GM21515 (cell line): ENCODE measurements around the gene STK4.
"Not testable (repeated sequence)": the region's sequence is repeated elsewhere in the genome, so short reads cannot be mapped to it uniquely, and the experiment has no call there.

Source experiments
- ATAC-seq: cut with Tn5 transposase; IDR thresholded peaks from one replicate; pipeline ENCODE4 v1.9.1; 2021; ENCODE audit not compliant: unreplicated experiment

STK4 gene

DNA sequence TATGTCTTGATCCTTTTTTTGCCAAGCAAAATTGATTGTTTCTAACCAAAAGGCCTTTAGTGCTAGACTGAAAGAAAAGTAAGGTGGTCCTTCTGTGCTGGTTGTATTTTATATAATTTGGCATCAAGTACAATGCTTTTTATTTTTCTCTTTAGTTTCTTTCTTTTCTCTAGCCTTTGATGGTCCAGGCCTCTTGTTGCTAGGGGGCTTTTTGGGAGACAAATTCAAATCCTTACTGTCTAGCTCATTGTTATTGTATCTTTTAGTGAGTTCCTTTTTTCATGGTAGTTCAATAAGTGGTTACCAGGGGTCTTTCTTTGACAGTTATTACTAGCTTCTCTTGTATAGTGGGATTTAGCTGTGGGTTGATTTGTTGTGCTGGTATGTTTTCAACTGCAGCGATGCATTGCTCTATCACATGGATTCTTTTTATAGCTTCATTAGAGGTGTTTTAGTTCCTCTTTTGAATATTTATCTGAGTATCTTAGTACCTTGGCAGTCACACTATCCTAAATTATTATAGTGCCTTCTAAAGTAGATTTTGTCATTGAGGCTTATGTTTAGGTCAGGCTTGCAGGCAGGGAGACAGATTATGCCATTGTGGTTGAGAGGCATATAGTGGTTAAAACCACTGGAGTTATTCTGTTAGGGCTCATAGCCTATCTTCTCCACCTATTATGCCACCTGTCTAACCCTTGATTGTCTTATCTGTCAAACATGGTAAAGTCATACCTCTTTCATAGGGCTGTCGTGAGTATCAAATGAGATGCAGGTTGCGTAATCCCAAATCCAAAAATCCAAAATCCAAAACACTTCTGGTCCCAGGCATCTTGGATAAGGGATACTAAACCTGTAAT lies 85.1 kb downstream of the STK4 start:
- no peak for ATAC-seq

DNA sequence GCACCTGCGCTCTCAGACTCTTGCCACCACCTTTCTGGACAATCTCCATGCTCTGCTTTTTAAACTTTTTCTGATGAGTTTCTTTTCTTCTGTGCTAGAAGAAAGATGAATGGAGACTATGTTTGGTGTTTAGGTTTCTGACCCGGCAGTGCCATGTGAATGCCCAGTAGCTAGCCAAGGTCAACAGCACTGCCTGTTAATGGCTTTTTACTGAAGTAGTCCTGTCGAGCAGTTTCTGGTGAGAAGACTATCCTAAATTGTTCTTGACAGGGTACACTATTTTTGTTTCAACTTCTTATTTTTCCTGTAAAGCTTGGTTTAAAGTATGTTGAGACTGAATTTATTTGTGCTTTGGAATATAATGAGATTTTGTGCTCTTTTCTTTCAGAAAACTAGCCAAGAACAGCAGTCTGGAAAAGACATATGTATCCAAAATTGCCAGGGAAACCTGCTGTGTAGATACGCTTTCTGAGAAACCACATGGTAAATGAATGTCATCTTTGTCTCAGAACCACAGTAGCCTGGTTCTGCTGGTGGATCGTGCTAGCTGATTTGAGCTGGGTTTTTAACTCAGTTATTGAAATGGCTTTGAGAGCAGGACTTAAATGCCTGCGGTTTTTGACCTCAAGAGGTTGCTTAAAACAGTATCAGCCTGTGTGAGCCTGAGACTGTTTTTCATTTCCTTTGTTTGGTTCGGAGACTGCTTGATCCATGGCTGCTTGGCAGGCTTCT lies 86.6 kb downstream of the STK4 start:
- peak; percentile 51 for ATAC-seq

DNA sequence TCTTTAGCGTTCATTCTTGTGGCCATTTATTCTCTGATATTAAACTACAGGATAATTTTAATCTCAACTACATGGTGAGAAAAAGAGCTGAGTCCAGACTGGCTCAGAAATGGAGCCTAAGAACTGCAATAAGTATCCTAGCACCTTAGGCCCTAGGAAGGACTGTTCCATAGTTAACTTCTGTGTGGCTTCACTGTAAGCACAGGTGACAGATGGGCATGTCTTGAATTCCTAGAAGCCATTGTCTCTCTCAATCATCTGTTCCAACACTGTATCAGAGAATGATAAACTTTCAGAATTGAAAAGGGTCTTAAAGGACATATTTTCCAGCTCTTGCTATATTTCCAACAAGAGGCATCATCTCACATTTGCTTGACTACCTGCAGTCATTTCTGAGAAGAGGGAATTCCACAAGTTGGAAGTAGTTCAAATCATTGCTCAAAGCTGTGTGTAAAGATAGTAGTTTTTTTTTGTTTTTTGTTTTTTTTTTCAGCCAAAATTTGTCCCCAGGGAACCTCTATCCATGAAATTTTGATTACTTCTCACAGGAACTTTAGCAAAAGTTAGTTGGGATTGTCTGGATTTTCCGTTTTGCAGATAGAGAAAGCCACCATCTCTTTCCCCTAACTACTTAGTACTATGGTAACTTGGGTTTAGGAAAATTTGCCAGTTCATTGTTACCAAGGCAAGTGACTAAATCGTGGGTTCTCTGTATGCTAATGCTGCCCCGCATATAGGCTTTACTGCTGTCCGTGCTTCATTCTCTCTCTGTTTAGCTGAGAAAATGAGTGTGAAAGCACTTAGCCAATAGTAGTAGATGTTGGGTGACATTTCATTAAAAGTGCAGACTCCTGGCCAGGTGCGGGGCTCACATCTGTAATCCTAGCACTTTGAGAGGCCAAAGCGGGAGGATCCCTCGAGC lies 87.4 kb downstream of the STK4 start:
- ATAC-seq = peak; percentile 14

DNA sequence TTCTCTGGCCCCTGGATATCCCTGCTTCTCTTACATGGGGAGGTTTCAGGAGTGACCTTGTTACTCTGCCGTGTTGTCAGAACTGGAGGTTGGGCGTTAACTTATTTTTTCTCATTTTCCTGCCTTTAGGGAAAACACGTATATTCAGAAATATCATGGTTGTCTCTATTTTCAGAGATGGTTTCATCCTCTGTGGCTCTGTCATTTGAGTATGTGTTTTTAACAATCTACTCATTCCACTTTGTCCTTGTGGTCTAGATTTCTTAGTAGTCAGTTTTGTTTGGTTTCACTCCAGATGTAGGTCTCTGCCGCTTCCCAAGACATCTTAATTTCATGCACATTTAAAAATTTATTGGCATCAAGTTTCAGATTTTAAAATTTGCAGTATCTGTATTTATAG lies 88.7 kb downstream of the STK4 start:
- ATAC-seq = no peak

DNA sequence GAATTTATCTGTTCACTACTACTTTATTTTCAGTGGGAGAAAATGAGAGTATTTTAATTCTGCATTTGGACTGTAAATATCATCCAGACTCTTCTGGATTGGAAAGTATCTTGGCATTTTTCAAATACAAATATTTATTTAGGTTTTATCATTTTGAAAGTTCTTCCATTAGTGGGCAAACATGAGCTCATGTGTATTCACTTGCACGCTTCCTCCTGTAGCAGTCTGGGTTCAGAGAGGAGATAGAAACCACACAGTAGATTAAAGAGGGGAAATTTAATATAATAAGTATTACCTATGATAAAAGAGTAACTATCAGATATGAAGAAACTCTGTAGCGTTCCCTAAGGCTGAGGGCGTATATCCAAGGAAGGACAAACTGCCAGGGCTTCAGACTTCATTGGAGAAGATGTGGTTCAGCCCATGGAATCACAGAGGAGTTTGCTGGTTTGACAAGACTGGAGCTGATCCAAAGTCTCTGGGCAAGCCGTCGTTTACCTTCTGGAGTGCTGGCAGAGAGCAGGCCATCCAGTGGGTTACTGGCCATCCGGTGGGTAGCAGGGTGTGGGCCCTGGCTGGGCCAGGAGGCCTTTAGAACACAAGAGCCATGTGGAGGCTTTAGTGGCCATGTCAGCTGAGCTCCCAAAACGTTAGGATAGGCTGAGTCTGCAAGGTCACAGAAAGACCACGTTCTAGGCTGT lies 90.3 kb downstream of the STK4 start:
- no peak for ATAC-seq

DNA sequence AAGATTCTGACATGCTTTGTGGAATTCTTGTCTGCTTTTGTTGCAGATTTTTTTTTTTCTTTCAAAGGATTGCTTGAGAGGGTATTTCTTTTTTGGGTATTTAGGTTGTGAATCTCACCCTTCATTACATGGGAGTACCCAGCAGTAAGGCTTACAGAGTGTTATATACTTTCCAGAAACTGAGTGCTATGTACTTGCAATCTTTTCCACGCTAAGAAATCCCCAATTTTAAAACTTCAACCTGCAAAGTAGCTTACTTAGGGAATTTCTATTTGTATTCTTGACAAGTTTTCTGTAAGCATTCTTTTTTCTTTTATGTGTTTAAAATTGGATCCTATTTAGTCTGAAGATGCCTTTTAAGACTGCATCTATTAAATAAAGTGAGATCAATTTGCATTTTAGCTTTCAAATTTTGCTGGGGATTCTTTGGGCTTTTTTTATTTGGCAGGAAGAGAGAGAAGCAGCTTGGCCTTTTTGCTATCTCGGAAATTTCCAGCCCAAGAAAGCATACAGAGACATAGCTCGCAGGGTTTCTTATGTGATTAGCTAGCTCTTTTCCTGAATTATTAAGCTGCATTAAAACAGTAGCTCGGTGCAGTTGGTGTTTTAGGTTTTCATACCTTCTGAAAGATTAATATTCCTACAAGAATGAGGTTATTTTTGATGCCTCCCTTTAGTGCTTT lies 92.0 kb downstream of the STK4 start:
- ATAC-seq = no peak

DNA sequence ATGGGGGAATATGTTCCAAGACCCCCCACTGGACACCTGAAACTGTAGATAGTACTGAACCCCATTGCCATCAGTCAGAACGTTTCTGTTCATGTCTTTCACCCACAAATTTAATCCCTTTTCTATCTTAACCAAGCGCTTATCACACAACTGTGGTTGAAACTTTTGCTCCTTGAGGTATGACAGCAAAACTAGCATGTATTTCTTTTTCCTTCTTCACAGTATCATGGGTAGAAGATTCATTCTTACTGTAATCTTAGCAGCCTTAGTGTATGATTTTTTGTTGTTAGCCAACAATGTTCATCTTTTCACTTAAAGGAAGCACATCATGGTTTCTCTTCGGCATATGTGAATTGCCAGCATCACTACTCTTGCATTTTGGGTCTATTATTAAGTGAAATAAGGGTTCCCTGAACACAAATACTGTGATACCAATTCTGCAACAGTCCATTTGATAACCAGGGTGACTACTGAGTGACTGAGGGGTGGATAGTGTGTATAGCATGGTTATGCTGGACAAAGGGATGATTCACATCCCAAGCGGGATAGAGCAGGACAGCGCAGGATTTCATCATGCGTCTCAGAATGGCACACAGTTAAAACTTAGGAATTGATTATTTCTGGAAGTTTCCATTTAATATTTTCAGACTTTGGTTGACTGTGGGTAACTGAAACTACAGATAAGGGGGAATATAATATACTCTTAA lies 92.9 kb downstream of the STK4 start:
- ATAC-seq = no peak

DNA sequence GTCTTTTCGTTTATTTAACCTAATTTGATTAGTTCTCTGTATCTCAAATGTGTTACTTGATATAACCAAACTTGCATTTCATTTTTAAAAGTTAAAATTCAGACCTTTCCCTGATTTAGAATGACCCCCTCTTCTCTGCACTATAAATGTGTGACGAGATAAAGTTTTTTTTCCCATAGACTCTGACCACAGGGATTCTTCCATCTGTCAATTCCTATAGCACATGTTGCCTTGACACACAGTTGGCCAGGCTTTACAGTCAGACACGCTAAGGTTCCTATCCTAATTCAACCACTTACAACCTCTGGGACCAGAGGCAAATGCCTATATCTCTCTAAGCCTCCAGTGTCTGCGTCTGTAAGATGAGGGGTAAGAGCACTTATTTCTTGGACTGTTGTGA lies 94.0 kb downstream of the STK4 start:
- no peak for ATAC-seq

DNA sequence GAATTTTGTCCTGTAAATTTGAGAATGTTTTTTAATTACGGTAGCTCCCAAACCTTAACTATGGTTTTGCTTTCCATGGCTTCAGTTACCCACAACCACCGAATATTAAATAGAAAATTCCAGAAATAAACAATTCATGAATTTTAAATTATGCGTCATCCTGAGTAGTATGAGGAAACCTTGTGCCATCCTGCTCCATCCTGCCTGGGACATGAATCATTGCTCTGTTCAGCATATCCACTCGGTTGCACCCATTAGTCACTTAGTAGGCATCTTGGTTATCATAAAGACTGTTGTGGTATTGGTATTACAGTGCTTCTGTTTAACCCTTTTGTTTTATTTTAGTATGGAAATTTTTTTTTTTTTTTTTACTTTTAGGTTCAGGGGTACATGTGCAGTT lies 94.9 kb downstream of the STK4 start:
- ATAC-seq = no peak

DNA sequence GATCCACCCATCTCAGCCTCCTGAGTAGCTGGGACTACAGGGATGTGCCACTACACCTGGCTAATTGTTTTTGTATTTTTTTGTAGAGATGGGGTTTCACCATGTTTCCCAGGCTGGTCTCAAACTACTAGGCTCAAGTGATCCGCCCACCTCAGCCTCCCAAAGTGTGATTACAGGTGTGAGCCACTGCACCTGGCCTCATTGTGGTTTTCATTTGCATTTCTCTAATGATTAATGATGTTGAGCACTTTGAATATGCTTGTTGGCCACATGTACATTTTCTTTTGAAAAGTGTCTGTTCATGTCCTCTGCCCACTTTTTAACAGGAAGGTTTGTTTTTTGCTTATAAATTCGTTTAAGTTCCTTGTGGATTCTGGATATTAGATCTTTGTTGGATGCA lies 96.8 kb downstream of the STK4 start:
- not testable (repeated sequence) for ATAC-seq

DNA sequence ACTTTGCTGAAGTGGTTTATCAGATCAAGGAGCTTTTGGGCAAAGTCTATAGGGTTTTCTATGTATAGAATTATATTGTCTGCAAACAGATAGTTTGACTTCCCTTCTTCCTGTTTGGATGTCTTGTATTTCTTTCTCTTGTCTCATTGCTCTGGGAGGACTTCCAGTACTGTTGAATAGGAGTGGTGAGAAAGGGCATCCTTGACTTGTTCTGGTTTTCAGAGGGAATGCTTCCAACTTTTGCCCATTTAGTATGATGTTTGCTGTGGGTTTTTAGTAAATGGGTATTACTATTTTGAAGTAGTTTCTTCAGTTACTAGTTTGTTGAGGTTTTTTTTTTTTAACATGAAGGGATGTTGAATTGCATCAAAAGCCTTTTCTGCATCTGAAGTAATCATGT lies 98.5 kb downstream of the STK4 start:
- ATAC-seq = no peak

DNA sequence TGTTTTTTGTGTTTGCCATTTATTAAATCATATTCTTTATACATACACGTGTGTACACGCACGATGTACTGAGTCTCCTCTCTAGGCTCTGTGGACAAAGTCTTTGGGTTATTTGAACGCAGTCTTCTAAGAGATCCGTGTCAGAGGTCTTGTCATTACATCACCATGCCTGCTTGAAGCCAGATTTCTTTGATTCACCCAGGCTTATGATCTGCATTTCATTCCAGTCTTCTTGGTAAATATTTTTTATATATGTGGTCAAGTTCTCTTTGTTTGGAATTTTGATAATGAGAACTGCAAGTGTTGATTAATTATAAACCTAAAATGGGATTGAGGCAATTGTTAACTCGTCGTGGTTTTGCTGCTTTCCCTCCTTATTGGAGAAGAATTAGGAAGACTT lies 100.1 kb downstream of the STK4 start:
- ATAC-seq = no peak

DNA sequence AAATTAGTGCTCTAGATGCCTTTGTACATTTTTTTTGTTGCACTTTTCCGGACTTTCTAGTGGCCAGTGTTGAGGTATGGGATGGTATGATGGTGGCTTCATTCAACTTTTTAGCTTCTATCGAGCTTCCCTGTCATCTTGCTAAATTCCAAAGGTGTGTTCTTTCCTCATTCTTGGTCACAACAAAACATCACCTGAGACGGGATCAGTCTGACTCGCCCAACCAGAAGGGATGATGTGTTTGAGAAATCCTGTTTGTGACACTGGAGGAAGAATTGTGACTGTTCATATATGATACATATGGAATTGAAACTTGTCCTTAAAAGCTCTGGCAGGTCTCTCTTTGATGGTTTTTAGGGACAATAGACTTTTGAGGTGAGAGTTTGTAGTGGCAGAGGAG lies 100.8 kb downstream of the STK4 start:
- no peak for ATAC-seq

DNA sequence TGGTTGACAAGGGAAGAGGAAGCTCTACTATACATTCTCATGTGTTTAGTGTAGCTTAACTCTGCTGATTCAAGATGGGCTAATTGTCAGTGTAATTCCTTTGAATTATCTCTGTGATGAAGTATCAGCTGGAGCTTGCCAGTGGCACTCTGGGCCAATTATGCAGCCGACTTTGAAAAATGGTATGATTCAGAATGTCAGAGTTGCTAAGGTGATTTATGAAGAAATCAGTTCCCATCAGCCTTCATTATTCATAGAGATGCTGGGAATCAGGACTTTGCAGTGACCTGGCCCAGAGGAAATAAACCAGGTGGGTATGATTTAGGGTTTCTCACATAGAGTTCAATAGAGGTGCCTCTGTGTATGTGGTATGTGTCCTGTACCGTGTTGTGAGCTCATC lies 101.2 kb downstream of the STK4 start:
- ATAC-seq = no peak

DNA sequence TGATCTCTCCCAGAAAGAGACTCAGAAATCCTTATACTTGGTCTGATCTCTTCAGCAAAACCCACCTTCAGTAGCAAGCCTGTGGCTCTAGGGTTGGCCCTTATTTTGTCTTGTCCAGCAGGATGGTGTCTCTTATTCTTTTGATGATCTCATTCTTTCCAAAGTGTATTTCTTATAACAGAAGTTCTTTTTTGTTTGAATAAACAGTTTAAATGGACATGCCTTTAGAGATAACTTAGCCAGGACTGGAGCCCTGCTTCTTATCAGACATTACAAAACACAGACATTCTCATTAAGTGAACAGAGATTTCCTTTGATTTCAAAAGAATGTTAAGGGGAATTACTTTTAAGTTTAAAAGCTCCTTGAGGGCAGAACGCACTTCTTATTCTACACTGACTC lies 102.9 kb downstream of the STK4 start:
- ATAC-seq = no peak

DNA sequence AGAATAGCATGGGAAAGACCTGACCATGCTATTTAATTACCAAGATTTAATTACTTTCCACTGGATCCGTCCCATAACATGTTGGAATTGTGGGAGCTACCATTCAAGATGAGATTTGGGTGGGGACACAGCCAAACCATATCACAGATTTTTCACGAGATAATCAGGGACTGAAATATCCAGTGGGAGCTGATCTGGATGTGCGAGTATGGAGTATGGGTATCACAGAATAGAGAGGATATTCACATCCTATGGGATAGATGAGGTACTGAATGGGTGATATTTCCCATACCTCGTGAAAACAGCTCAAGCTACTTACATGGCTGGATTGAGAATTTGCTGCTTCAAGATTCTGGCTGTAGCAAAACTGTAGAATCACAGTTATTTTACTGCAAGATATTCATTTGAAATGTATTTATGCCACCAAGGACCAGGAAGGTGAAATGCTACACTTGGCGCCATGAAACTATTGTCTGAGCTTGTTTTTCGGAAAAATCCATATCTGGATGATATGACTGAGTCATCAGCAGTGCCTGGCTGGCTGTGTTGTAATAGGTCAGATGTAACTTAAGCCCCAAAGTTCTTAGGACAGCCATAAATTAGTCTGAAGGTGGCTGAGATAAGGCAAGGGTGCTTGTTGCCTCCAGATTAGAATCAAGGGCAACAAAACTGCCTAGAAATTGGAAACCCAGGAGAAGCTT lies 104.8 kb downstream of the STK4 start:
- ATAC-seq = no peak

DNA sequence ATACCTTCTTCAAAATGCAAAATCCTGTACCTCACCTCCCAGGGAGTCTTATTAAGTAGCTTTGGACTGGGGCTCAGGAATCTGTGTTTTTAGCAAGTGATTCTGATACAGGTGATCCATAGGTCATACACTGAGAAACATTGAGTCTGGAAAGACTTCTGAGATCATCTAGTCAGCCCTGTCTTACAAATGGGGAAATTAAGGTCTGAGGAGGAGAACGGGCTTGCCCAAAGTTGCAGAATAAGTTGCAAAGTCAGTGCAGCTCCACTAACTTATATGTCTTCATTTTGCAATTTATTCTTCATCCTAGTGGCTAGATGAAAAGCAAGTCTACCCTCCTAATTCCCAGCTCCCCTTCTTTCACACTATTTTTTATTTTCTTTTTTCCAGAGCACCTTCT lies 105.8 kb downstream of the STK4 start:
- no peak for ATAC-seq

DNA sequence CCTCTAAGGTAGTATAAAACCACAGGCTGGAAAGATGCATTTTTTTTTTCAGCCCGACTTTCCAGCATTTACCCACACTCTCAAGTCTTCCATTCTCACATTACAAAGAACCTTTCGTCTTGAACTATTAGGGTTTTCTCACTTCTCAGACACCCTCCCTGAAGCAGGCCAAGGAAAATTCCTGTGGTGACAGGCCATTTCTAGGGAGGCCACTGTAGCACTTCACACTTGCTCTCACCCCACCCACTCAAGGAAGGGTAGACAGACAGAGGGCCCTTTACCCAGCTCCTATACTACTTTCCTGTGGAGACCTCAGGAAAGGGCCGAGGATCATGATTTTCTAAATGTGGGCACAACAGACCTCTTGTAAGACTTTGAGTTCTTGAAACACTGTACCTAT lies 106.9 kb downstream of the STK4 start:
- no peak for ATAC-seq

DNA sequence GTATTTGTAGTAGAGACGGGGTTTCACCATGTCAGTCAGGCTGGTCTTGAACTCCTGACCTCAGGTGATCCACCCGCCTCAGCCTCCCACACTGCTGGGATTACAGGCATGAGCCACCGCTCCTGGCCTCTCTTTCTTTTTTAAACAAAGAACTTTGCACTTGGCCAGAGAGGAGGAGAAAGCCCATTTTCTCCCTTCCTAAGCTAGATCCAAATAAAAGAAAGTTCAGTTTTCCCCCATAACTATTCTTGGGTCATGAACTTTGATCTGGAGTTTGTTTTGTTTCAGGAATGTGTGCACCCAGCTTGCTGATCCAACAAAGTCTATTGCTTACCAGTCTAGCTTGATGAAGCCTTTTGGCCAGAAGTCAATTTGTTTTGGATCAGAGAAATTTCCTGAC lies 111.2 kb downstream of the STK4 start:
- ATAC-seq = no peak
